Panc1 (cell line): ENCODE data around the gene PSME3.

Experiments used
- CTCF ChIP-seq: fragments of 450-650 bp; IDR thresholded peaks from 2 replicates; pipeline ENCODE4 v1.5.1; 2017; ENCODE audit warnings: mild to moderate bottlenecking
- POLR2AphosphoS5 ChIP-seq: IDR thresholded peaks from 2 replicates; pipeline ENCODE4 v1.6.1; 2012; ENCODE audit warnings: mild to moderate bottlenecking, low read depth, low read length, moderate library complexity
- REST ChIP-seq, 2 experiments: IDR thresholded peaks; 2 replicates each; pipeline ENCODE4 v1.6.1; 2011 to 2012; ENCODE audit warnings: low read depth in 2 of 2, control low read depth in 1 of 2, low read length in 1 of 2, mild to moderate bottlenecking in 1 of 2, moderate library complexity in 1 of 2; ENCODE audit not compliant: insufficient read depth in 1 of 2
- SIN3A ChIP-seq: IDR thresholded peaks from 2 replicates; pipeline ENCODE4 v1.6.1; 2012; ENCODE audit warnings: low read depth, mild to moderate bottlenecking, low read length, moderate library complexity, borderline replicate concordance; ENCODE audit not compliant: insufficient read depth

- no peak for TF ChIP-seq CTCF
- TF ChIP-seq POLR2AphosphoS5 = no peak
- no peak for TF ChIP-seq SIN3A
- TF ChIP-seq REST (IDR thresholded peaks at IDR 0.05; ENCODE audit: insufficient read depth in 1 of 2, low read depth in 2 of 2, low read length in 1 of 2) = no peak
Observed at GRCh38 chr17:42872251-42872965, 39.2 kb downstream of the PSME3 start.
